Left colon (tissue), 2 donors: ENCODE results near the gene KCNK15. TPM values are rescaled to one million over a fixed set of nuclear protein-coding genes. Genes with fewer than 3 reads are reported as not detected.

ENCODE experiments used
- total RNA-seq, 2 donors: library from RNA; stranded (reverse); fragmentation: NEBNext Ultra II Directional; extraction: Animal tissue kit (Norgen Biotek cat#: 25700); gene quantifications; one replicate each; pipeline ENCODE4 v1.2.1, GENCODE V29; 2021
- donor health status: DM: no; HTN: no; CAD: no.
- donor health status: DM: yes; HTN: yes; CAD: no.

Gene KCNK15
- total RNA-seq, 2 donors from 2014 or later = 0.25 to 0.40 TPM

Other genes starting within 250 kb of the KCNK15 start
- 100 to 1,000 TPM in 1 of 2 donors, 10 to 100 TPM in 1; 89.3 to 117 TPM for gene SERINC3, start 223.8 kb upstream of the KCNK15 start, total RNA-seq
- 10 to 100 TPM; 30.9 to 44.7 TPM for gene PKIG, start 163.3 kb upstream of the KCNK15 start, total RNA-seq
- 1 to 10 TPM; 2.5 to 3.4 TPM for gene ADA, start 94.2 kb upstream of the KCNK15 start, total RNA-seq
- gene CCN5, start 30.5 kb upstream of the KCNK15 start, total RNA-seq = 1 to 10 TPM; 2.8 to 9.4 TPM
- 1 to 10 TPM in 1 of 2 donors, under 1 TPM in 1; 0.56 to 1.2 TPM for gene RIMS4, start 64.7 kb downstream of the KCNK15 start, total RNA-seq
- gene YWHAB, start 139.8 kb downstream of the KCNK15 start, total RNA-seq = 100 to 1,000 TPM; 250 to 271 TPM
- 10 to 100 TPM; 13.2 to 19.8 TPM for gene PABPC1L, start 164.2 kb downstream of the KCNK15 start, total RNA-seq
- gene TOMM34, start 214.5 kb downstream of the KCNK15 start, total RNA-seq = 10 to 100 TPM; 11.8 to 13.0 TPM
- 10 to 100 TPM; 26.8 to 32.8 TPM for gene STK4, start 220.6 kb downstream of the KCNK15 start, total RNA-seq